Measurements from ENCODE around the gene FFAR3. TPM values are rescaled to one million over a fixed set of nuclear protein-coding genes. Genes with fewer than 3 reads are reported as not detected.

FFAR3 gene
- total and polyA plus RNA-seq, 2 donors (not counting 1 experiment from before 2014, with no cell fraction given) = not detected

- no peaks in the 10 kb centered on the region for H3K27me3 ChIP-seq (ENCODE audit: control insufficient read depth, insufficient read depth, low read length)
- H2AFZ ChIP-seq (ENCODE audit: low read length) = no peak overlapping the region
- H3K4me1 ChIP-seq (ENCODE audit: control insufficient read depth, extremely low read depth, insufficient read depth, low read length) = no peaks in the 10 kb centered on the region
- no peak overlapping the region for H3K4me3 ChIP-seq (replicated peaks in 1 of 4; ENCODE audit: control extremely low read depth in 1 of 4, insufficient read depth in 1 of 4, low read depth in 3 of 4, low read length in 4 of 4)
- no peaks in the 10 kb centered on the region for H4K20me1 ChIP-seq (ENCODE audit: control insufficient read depth, extremely low read depth, insufficient read depth, low read length)
- no peak for TF ChIP-seq EZH2 (IDR thresholded peaks at IDR 0.05; ENCODE audit: low read length, missing control alignments)
- TF ChIP-seq CTCF (conservative IDR thresholded peaks at IDR 0.05 in 1 of 2, IDR thresholded peaks at IDR 0.05 in 1 of 2; ENCODE audit: low read depth in 1 of 2, low read length in 2 of 2) = no peak
- H3K79me2 ChIP-seq (ENCODE audit: control insufficient read depth, insufficient read depth, low read length) = no peaks in the 10 kb centered on the region
- no peak overlapping the region for H3K4me2 ChIP-seq (ENCODE audit: extremely low read depth, insufficient read depth, low read length)
- H3K27ac ChIP-seq (ENCODE audit: insufficient read depth, low read length) = no peak overlapping the region
- no peak for DNase-seq (ENCODE audit: low read depth in 2 of 2)
- H3K36me3 ChIP-seq (ENCODE audit: control insufficient read depth, insufficient read depth, low read length) = no peaks in the 10 kb centered on the region
- no peaks in the 10 kb centered on the region for H3K9me3 ChIP-seq (ENCODE audit: control insufficient read depth, insufficient read depth, low read depth, low read length)
- H3K9ac ChIP-seq (ENCODE audit: insufficient read depth, low read length) = no peak overlapping the region
These were observed 5.6 kb downstream of the FFAR3 start for GRCh38 chr19:35363711-35364425.

GRCh38 chr19:35365303-35365702 is 7.0 kb downstream of the FFAR3 start:
- no peak for DNase-seq (ENCODE audit: low read depth in 2 of 2)
- Histone ChIP-seq H3K79me2 (ENCODE audit: control insufficient read depth, insufficient read depth, low read length) (no peaks in the 10 kb centered on the region), H3K36me3 (ENCODE audit: control insufficient read depth, insufficient read depth, low read length) (no peaks in the 10 kb centered on the region), H3K9me3 (ENCODE audit: control insufficient read depth, insufficient read depth, low read depth, low read length) (no peaks in the 10 kb centered on the region), H2AFZ (ENCODE audit: low read length) (no peak overlapping the region), H3K4me1 (ENCODE audit: control insufficient read depth, extremely low read depth, insufficient read depth, low read length) (no peaks in the 10 kb centered on the region), H3K4me2 (ENCODE audit: extremely low read depth, insufficient read depth, low read length) (no peak overlapping the region), H3K27ac (ENCODE audit: insufficient read depth, low read length) (no peak overlapping the region), H4K20me1 (ENCODE audit: control insufficient read depth, extremely low read depth, insufficient read depth, low read length) (no peaks in the 10 kb centered on the region), H3K27me3 (ENCODE audit: control insufficient read depth, insufficient read depth, low read length) (no peaks in the 10 kb centered on the region), H3K4me3 (replicated peaks in 1 of 4; ENCODE audit: control extremely low read depth in 1 of 4, insufficient read depth in 1 of 4, low read depth in 3 of 4, low read length in 4 of 4) (no peak overlapping the region), H3K9ac (ENCODE audit: insufficient read depth, low read length) (no peak overlapping the region)
- TF ChIP-seq CTCF (conservative IDR thresholded peaks at IDR 0.05 in 1 of 2, IDR thresholded peaks at IDR 0.05 in 1 of 2; ENCODE audit: low read depth in 1 of 2, low read length in 2 of 2) (no peak), EZH2 (IDR thresholded peaks at IDR 0.05; ENCODE audit: low read length, missing control alignments) (no peak)

- TF ChIP-seq CTCF (conservative IDR thresholded peaks at IDR 0.05 in 1 of 2, IDR thresholded peaks at IDR 0.05 in 1 of 2; ENCODE audit: low read depth in 1 of 2, low read length in 2 of 2) = no peak
- Histone ChIP-seq H3K9me3 (ENCODE audit: control insufficient read depth, insufficient read depth, low read depth, low read length) (no peaks in the 10 kb centered on the region), H2AFZ (ENCODE audit: low read length) (no peak overlapping the region), H3K27ac (ENCODE audit: insufficient read depth, low read length) (no peak overlapping the region), H3K27me3 (ENCODE audit: control insufficient read depth, insufficient read depth, low read length) (no peaks in the 10 kb centered on the region), H3K79me2 (ENCODE audit: control insufficient read depth, insufficient read depth, low read length) (no peaks in the 10 kb centered on the region), H3K4me2 (ENCODE audit: extremely low read depth, insufficient read depth, low read length) (no peak overlapping the region), H3K4me1 (ENCODE audit: control insufficient read depth, extremely low read depth, insufficient read depth, low read length) (no peaks in the 10 kb centered on the region), H3K4me3 (replicated peaks in 1 of 4; ENCODE audit: control extremely low read depth in 1 of 4, insufficient read depth in 1 of 4, low read depth in 3 of 4, low read length in 4 of 4) (no peak overlapping the region), H3K9ac (ENCODE audit: insufficient read depth, low read length) (no peak overlapping the region), H4K20me1 (ENCODE audit: control insufficient read depth, extremely low read depth, insufficient read depth, low read length) (no peaks in the 10 kb centered on the region), H3K36me3 (ENCODE audit: control insufficient read depth, insufficient read depth, low read length) (no peaks in the 10 kb centered on the region)
- DNase-seq (ENCODE audit: low read depth in 2 of 2) = no peak
These were observed 10.1 kb downstream of the FFAR3 start for GRCh38 chr19:35368378-35368777.
